GM21529 (cell line): ENCODE data around the gene NECAB2.
A peak's percentile ranks its signal among the peaks of the same experiment; 100 is the strongest.

Experiments
- ATAC-seq: cut with Tn5 transposase; IDR thresholded peaks from one replicate; pipeline ENCODE4 v1.9.1; 2021; ENCODE audit not compliant: unreplicated experiment

Gene NECAB2

DNA sequence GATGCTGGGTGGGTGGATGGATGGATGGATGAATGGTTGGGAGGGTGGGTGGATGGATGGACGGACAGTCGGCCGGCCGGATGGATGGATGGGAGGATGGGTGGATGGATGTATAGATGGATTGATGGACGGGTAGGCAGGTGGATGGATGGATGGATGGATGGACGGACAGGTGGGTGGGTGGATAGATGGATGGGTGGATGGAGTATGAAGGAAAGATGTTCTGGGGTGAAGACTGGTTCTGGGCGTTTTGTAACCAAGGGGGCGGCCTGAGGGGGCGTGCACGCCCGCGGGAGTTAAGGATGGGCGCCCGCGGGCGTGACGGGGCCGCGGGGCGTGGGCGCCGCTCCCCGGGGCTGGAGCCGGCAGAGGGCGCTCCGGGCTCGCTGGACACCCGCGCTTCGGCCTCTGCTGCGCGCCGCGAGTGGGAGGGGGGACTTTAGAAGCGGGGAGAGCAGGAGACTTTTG lies at the start of gene NECAB2:
NECAB2 (plus strand) TSS at position 407 of the 468 bp plus-strand sequence. CDS start 405 bp downstream, outside the sequence.
- no peak for ATAC-seq

DNA sequence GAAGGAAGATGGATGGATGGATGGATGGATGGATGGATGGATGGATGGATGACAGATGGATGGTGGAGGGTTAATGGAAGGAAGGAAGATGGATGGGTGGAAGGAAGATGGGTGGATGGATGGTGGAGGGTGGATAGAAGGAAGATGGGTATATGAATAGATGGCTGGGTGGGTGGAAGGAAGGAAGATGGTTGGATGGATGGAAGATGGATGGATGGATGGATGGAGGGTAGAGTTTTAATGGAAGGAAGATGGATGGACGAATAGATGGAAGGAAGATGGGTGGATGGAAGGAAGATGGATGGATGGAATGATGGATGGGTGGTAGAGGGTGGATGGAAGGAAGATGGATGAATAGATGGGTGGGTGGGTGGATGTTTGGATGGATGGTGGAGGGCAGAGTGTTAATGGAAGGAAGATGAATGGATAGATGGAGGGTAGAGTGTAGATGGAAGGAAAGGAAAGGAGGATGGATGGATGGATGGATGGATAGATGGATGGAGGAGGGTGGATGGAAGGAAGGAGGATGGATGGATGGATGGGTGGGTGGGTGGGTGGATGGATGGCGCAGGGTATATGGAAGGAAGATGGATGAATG lies 47.1 kb upstream of the NECAB2 start:
- no peak for ATAC-seq

DNA sequence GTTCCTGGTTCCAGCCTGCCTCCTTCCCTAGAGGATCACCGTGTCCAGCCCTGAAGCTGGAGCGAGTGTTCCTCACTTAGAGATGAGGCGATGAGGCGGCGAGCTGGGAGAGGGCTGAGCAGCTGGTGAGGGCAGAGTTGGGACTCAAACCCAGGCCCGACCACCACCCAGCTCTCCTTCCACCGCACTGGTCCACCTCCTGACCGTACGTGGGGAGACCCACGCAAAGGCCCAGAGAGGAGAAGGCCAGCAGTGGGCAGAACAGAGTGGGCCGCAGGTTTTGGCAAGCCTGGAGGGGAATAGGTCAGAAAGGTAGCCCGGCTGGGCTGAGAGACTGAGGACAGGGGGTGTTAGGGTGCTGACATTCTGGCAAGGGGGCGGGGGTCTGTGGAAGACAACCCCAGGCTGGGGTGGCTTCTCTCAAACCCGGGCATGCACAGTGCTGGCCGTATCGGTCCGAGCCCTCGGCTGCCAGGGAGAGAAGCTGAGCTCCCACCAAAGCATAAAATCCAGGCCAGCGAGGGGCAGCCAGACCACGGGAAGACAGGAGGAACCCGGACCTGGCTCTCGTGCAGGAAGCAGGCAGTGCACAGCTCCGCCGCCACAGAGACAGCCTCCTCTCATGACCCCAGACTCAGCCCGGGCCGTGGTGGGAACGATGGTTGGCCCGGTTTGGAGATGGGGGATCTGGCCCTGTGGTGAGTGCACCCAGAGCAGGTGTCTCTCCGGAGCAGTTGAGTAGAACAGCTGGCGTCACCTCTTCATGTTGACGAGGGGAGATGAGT lies 44.3 kb upstream of the NECAB2 start:
- no peak for ATAC-seq

DNA sequence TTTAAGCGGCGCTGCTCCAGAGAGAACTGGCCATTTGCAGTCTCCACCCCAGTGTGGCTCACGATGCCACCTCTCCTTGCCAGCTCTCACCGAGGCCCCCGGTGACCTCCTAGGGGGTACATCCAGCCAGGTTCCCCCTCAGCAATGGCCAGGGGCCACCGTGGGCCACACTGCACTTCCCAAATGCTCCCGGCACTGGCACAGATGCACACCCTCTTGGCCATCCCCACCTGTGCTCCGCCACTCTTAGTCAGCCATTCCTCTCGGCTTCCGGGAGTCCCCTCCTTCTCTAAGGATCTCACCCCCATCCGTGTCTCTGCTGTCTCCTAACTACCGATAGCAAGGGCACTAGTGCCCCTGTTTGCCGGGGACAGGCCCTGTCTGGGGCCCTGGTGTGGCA lies 43.4 kb upstream of the NECAB2 start:
- no peak for ATAC-seq

DNA sequence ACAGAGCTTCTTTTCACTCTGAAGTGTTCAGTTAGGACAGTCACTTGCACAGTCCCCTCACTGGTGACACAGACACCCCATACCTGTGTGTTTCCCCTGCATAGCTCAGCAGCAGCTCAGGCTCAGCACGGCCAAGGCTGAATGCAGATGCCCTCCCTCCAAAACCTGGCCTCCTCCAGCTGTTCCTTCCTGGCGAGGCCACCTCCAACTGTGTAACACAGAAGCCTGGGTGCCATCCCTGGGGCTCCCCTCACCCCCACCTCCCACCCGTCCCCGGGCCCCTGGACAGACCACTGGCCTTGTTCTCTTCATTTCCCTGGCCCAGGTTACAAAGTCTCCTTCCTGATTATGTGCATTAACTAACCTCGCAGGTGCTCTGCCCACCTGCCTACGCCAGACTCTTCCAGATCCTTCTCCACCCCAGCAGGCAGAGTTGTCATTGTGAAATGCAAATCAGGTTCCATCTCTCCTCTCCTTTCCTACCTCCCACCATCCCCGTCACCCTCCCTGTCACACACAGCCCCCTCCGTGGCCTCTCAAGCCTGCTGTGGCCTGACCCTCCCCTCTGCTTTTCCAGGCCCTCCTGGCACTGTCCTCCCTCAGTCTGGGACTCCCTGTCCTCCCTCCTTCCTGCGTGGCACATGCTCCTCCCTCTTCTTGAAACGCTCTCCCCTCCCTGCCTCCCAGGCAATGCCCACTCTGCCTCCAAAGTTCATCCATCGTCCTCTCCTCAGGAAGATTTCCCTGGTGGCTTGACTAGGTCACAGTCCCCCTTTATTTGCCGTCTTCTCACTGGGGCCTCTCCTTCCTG lies 42.7 kb upstream of the NECAB2 start:
- no peak for ATAC-seq

DNA sequence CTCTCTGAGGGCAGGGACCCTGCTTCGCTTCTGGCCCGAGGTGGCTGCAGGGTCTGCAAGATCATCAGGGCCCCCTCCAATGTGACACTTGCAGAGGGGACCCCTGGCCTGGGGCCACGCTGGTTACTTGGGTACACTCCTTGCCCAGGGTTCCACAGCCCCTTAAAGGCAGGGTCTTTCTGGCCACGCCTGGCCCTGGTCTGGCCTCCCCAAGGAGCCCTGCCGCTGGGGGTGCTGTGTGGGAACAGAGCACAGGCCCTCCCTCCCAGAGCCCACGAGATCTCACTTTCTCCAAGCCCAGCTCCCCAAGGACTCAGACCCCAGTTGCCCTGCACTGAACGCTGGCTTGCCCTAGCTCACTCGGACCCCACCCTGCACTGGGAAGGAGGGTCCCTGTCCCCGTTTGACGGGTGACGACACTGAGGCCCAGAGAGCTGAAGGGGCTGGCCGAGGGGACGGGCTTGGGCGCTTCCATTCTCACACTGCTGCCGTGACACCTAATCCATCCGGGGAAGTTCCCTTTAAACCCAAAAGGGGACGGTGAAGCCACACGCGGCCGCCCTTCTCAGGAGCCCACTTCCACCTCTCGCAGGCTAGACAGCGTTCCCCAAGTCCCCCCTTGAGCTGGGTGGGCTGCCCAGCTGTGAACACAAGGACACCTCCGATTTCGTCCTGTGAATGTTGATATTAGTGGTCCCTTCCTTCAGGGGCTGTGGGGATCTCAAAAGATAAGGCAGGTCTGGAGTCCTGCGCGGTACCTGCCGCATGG lies 41.9 kb upstream of the NECAB2 start:
- ATAC-seq = no peak

DNA sequence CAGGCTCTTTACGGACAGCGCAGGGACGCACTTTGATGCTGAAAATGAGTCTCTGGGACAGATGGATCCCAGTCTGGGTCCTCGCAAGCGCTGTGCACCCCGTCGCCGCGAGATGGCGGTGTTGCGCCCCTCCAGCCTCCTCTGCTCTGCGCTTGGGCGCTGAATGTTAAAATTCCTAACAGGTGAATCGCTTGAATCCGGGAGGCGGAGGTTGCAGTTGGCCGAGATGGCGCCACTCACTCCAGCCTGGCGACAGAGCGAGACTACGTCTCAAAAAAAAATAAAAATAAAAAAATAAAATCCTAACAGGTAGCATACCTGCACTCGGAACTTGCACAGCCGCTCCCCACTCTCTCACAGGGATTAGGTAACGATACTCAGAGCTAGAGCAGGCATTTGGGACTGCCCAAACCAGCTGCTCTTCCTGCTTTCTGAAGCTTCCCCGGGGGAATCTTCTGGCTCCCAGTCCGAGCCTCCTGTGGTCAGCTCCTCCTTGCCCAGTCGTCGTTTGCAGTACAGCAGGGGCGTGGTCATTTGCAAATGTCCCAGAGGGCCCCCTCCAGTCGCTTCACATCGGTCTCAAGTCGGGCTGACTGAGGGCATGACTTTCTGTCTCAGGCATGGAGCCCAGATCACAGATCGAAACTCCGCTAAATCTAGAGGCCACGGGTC lies 41.2 kb upstream of the NECAB2 start:
- peak; percentile 76 for ATAC-seq

DNA sequence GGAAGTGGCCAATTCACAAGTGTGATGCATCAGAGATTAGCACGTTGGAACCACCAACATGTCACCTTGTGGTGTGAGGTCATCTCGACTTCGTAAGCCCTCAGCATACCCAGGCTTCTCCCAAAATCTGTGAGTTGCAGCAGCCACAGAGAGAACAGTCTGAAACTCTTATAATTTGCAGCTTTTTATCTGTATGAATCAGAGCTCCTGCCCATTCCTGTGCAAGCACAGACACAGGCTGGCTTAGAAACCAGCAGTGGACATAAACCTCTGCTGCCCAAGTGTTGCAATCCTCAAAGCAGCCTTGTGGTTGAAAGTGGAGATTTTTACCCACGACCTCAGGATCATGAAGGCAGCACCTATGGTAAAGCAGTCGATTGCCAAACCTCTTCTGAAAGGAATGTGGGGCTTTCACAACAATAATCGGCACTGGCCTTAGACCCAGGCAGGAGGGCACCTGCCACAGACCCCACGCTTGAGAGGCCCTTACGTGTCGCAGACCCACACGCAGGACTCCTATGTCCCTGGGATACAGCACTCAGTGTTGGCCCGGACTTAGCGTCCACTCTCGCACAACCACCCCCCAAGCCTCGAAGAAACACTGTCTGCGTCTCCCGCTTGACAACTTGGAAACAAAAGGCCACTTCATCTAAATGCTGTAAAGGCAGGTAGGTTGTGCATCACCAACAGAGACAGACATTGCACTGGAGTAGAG lies 39.5 kb upstream of the NECAB2 start:
- ATAC-seq = no peak

DNA sequence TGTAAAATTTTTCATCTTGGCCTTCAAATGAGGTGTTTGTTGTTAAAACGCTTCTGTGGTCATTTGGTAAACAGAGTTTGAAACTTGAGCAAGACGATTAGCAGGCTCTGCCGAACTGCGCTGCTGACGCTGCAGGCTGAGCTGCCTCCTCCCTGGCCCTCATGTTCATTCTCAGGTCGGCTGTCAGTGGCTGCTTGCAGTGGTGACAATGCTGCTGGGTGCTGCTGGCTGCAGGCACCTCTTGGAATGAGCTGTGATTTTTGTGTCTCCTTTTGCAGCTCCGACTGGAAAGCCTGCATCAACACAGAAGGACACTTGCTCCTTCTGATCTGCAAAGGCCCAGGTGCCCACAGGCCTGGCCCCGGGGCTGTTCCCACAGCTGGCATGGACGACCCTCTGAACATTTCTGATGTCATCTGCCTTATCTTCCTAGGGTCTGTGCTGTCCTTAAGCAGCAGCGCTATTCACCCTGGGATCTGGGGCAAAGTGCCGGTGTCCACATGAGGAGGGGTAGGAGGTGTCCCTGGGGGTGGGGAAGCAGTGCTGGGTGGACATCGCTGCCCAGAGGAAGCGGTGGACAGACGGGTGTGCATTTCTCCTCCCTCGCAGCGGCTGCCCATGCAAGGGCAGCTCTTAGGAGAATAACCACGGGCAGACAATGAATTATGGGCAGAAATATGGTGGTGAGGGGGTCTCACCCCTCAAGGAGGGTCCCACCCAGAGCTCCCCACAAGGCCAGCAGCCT lies 38.1 kb upstream of the NECAB2 start:
- no peak for ATAC-seq

DNA sequence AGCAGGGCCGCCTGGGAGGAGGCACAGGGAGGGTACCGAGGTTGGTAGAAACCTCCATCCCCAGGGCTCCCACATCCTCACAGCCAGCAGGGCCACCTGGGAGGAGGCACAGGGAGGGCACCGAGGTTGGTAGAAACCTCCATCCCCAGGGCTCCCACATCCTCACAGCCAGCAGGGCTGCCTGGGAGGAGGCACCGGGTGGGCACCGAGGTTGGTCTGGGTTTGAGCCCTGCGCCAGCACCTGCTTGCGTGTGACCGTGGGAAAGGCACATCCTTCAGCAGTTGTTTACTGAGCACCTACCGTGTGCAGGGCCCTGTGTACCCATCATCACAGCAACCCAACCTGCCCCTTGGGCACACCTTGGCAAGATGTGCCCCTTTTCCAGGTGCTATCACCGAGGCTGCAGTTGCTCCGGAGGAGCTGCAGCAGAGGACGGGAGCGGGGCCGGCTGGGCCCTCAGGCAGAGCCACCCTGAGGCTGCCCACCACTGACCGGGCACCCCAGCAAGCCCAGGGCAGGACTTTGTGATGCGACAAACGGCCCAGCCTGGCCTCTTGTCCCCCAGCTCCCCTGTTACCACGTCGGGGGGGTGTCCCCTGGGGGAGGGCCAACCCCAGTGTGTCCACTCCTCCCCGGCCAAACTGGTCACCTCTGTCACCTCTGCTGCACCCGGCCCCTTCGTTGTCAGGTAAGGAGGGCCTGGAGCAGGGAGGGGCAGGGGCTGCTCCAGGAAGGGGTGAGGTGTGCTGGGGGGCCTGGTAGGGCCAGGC lies 37.1 kb upstream of the NECAB2 start:
- ATAC-seq = no peak

DNA sequence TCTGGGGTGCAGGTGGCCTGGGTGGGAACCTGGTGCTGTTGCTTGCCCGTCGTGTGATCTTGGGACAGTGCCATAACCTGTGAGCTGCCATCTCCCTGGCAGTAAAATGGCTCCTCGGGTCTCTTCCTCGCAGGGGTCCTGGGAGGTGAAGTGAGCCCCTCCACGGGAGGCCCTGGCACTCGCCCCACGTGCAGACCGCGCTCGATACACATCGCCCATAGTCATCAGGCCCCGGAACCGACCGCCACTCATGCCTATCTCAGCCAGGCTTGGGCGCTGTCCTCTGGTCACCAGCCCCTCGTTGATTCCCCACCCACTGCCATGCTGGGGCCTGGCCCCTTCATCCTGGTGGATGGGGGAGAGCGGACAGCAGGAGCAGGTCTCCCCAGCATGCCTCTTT lies 36.5 kb upstream of the NECAB2 start:
- no peak for ATAC-seq

DNA sequence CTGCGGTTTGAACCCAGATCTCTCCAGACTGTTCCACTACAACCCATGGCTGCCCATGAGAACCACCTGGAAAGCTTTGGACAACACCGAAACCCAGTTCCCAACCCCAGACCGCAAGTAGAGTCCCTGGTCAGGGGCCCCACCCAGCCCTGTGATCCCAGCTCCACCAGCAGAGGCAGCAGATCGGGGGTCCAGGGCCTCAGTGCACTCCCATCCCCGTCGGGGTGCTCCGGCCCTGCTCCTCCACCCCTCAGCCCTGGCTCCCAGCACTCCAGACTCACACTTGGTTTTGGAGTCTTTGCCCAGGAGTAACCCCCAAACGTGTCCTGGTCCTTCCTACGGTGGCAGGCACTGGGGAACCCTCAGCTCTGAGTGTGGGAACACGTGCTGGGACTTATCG lies 35.7 kb upstream of the NECAB2 start:
- no peak for ATAC-seq

DNA sequence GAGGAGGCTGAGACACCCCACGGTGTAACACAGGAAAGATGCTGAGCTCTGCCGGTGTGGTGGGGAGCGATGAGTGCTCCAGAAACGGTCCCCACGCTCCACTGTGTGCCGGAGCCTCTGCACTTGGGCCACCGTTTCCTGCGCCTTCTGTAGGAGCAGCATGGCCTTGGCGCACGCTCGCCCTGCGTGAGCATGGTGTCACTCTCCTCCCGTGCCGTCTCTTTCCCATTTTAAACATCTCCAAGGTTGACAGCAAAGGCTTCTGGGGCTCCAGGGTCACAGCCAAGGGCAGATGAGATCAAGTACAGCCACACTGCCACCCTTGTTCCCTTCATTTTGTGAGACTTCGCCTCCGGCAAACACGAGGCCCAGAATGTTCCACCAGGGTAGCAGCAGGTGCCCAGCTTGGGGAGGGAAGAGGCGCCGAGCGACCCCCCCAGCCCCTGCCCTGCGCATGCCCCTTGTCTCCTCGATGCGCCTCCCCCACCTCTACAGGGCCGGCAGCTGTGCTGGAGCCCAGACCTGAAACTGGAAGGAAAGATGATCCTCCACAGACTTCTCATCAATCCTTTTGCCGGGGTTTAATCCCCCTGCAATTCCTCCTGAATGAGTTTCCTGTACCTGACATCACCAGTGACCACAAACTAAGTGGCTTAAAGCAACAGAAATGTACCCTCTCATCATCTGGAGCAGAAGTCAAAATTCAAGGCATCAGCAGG lies 34.9 kb upstream of the NECAB2 start:
- ATAC-seq = no peak

DNA sequence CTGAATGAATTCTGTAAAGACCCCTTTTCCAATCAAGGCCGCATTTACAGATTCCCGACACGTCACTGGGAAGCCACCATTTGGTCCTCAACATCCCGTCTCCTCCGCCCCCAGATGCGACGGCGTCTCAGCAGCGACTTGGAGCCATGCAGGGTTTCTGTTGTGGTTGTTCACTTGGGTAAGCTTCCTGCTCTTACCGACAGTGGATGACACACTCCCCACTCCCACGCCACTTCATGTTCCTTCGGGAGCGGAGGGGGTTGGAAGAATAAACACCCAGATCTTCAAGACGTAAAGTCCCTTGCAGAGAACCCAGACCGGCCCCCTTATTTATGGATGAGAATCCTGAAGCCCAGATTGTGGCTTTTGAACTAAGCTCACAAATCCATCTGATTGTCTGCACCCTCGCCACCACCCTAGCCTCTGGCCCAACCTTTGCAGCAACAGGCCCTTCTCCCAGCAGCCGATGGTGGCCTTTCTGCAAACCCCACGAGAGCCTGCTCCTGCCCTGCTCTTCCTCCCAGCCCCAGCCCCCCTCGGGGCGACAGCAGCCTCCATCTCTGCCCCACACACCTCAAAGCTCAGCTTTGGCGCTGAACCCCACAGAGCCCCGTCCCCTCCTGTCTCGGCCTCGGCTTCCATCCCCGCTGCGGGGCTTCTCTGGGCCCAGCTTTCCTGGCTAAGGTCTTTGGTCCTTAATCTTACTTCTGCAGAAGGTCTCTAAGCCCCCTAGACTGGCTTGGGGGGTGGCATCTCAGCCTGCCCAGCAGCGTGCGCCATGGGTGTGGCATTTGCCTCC lies 34.0 kb upstream of the NECAB2 start:
- no peak for ATAC-seq

DNA sequence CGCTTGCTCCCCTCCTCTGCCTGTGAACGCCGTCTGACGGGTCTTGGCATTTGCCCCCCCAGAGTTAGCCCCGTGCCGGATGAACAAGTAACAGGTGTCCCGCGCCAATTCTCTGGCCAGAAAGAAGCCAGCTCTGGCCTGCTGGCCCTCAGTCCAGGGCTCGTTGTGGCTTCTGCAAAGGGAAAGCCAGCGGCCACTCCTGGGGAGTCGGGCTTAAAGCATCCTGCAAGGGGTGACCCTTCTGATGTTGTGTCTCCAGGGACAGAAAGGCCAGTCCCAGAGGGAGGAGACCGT lies 33.4 kb upstream of the NECAB2 start:
- ATAC-seq = no peak

DNA sequence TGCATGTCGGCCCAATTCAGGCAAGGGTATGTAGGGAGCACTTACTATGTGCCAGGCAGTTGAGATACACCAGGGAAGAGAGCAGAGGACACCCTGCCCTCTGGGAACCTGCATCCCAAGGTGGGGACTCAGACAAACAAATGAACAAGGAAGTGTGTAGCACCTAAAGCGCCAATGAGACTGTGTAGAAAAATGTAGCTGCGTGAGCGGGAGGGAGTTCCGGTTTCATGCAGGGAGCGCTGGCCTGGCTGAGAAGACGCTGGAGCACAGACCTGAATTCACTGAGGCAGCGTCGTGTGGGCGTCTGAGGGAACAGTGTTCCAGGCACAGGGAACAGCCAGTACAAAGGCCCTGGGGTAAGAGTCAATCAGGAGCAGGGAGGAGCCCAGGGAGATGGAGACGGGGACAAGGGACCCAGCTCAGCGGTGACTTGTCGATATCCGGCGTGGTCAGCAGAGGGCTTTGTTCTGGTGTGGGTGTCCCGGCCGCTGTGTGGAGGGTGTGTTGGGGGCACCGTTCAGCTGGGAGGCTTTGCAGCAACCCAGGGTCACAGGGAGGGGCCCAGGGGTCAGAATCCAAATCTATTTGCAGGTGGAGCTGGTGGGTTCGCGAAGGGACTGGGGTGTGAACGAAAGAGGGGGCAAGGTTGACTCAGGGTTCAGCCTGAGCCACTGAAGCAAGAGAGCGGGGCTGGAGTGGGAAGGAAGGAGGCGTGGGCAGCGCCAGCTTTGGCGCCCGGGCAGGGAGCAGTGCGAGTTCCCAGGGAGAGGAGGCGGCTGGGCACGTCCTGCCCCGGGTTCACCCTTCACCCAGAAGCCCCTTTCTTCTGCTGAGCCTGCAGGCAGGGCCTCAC lies 32.8 kb upstream of the NECAB2 start:
- ATAC-seq = no peak
